OCI-LY3 (cell line): ENCODE measurements around the gene CREB3L1.

ENCODE experiments used
- H2AFZ ChIP-seq: fragments of 200-600, 300-600 bp; shearing (Covaris generic); 2 replicates; pipeline ENCODE4 v1.6.0; 2014; ENCODE audit warnings: antibody characterized with exemption, low read depth, low read length
- H3K27ac ChIP-seq: fragments of 200-600, 300-600 bp; sonication (generic); 2 replicates; pipeline ENCODE4 v1.5.1; 2014; ENCODE audit warnings: mild to moderate bottlenecking, low read length, moderate library complexity, mixed read lengths
- H3K27me3 ChIP-seq: fragments of 200-600, 300-600 bp; sonication (generic); 2 replicates; pipeline ENCODE4 v1.6.1; 2014; ENCODE audit warnings: low read depth, low read length, mixed read lengths
- H3K36me3 ChIP-seq: fragments of 200-600, 300-600 bp; sonication (generic); replicated peaks from 2 replicates; pipeline ENCODE3; 2014; ENCODE audit warnings: low read depth, low read length, mixed read lengths
- H3K4me1 ChIP-seq: fragments of 300-600, 200-600 bp; sonication (generic); 2 replicates; pipeline ENCODE4 v1.6.1; 2014; ENCODE audit warnings: low read length, mixed read lengths
- H3K4me2 ChIP-seq: fragments of 200-600, 300-600 bp; sonication (generic); 2 replicates; pipeline ENCODE4 v1.6.1; 2014; ENCODE audit warnings: low read length, mixed read lengths
- H3K4me3 ChIP-seq: fragments of 300-600, 200-600 bp; sonication (generic); 2 replicates; pipeline ENCODE4 v1.5.1; 2014; ENCODE audit warnings: antibody characterized with exemption, mild to moderate bottlenecking, low read length, moderate library complexity
- H3K79me2 ChIP-seq: fragments of 300-600, 200-600 bp; shearing (Covaris generic); 2 replicates; pipeline ENCODE4 v1.6.1; 2014; ENCODE audit warnings: mild to moderate bottlenecking, low read length, mixed read lengths
- H3K9ac ChIP-seq: fragments of 300-600, 200-600 bp; shearing (Covaris generic); 2 replicates; pipeline ENCODE4 v1.6.0; 2014; ENCODE audit warnings: mild to moderate bottlenecking, low read length, moderate library complexity
- H3K9me3 ChIP-seq: fragments of 200-600, 300-600 bp; shearing (Covaris generic); 2 replicates; pipeline ENCODE4 v1.6.1; 2014; ENCODE audit warnings: low read length, mixed read lengths; ENCODE audit not compliant: insufficient read depth
- H4K20me1 ChIP-seq: fragments of 200-600, 300-600 bp; sonication (generic); 2 replicates; pipeline ENCODE4 v1.6.1; 2016; ENCODE audit warnings: low read length, mixed read lengths; ENCODE audit not compliant: insufficient read depth
- CTCF ChIP-seq: fragments of 200-600, 300-600 bp; sonication (generic); IDR thresholded peaks from 2 replicates; pipeline ENCODE4 v1.5.1; 2014; ENCODE audit warnings: antibody characterized with exemption, low read length, low read depth
- EZH2phosphoT487 ChIP-seq: fragments of 200-600 bp; shearing (Covaris generic); IDR thresholded peaks from 2 replicates; pipeline ENCODE4 v1.6.1; 2018; ENCODE audit warnings: antibody characterized with exemption, mixed run types, low read depth

Gene CREB3L1

DNA sequence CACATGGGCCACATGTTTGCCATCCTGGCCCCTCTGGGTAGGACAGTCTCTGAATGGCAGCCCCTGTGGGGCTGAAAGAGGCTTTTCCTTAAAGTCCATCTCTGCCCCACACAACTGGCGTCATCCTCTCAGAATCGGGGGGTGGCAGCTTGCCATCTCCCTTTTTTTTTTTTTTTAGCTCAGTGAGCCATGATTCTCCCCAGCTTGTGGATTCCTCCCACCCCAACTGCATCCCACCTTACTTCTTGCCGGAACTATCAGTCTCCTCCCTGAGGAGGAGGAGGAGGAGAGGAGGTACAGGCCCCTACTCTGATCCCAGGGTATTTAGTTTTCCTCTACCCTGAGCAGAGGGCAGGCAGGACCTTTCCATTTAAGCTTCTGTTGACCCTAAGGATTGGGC, 73.2 kb downstream of the CREB3L1 start:
- Histone ChIP-seq H3K4me2 (no peak overlapping the region), H4K20me1 (peaks cover 9% of the 10 kb centered on the region; the same call in 1 of the 2 replicates), H3K79me2 (peaks cover 69% of the 10 kb centered on the region), H3K36me3 (peaks cover 3% of the 10 kb centered on the region), H2AFZ (no peak overlapping the region), H3K4me1 (peaks cover 25% of the 10 kb centered on the region), H3K27ac (no peak overlapping the region), H3K4me3 (no peak overlapping the region), H3K27me3 (peaks cover 4% of the 10 kb centered on the region; the same call in 1 of the 2 replicates), H3K9me3 (no peaks in the 10 kb centered on the region), H3K9ac (no peak overlapping the region)
- TF ChIP-seq CTCF = no peak
- TF ChIP-seq EZH2phosphoT487 = no peak

- H2AFZ ChIP-seq = no peak overlapping the region
- TF ChIP-seq CTCF (no peak), EZH2phosphoT487 (no peak)
- H3K4me3 ChIP-seq = no peak overlapping the region
- H3K27ac ChIP-seq = no peak overlapping the region
- H3K9ac ChIP-seq = no peak overlapping the region
- H3K4me2 ChIP-seq = no peak overlapping the region
- peaks cover 3% of the 10 kb centered on the region for H3K36me3 ChIP-seq
- H3K79me2 ChIP-seq = peaks cover 72% of the 10 kb centered on the region
- H4K20me1 ChIP-seq = peaks cover 9% of the 10 kb centered on the region; the same call in 1 of the 2 replicates
- H3K9me3 ChIP-seq = no peaks in the 10 kb centered on the region
- peaks cover 20% of the 10 kb centered on the region for H3K4me1 ChIP-seq
- peaks cover 4% of the 10 kb centered on the region; the same call in 1 of the 2 replicates for H3K27me3 ChIP-seq
Observed at GRCh38 chr11:46351148-46351547, 73.7 kb downstream of the CREB3L1 start.

DNA sequence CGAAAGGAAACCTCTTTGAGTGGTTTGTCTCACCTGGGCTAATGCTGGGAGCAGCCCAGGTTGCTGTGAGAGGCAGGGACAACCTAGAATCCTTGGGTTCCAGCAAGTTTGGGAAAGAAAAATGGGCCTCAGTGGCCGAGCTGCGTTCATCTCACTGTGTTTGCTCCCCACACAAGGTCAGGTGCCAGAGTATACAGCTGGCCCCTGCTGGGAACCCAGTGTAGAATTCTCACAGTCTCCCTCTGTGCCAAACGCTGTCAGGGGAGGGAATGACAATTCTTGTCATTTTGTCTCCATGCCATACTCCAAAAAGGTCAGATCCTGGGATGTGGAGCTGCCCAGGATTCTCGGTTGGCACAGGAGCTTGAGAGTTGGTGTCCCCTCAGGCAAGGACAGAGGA, 74.1 kb downstream of the CREB3L1 start:
- H3K27me3 ChIP-seq = peaks cover under 1% of the 10 kb centered on the region; the same call in 1 of the 2 replicates
- no peak overlapping the region for H3K27ac ChIP-seq
- peak overlapping the region; percentile 15; the same call in 1 of the 2 replicates for H3K4me2 ChIP-seq
- no peaks in the 10 kb centered on the region for H3K9me3 ChIP-seq
- H3K79me2 ChIP-seq = peaks cover 76% of the 10 kb centered on the region
- peaks cover 16% of the 10 kb centered on the region for H3K4me1 ChIP-seq
- TF ChIP-seq EZH2phosphoT487 (no peak), CTCF (no peak)
- H3K9ac ChIP-seq = no peak overlapping the region
- H2AFZ ChIP-seq = no peak overlapping the region
- peaks cover 6% of the 10 kb centered on the region for H3K36me3 ChIP-seq
- peaks cover 13% of the 10 kb centered on the region for H4K20me1 ChIP-seq
- no peak overlapping the region; the same call in 1 of the 2 replicates for H3K4me3 ChIP-seq

DNA sequence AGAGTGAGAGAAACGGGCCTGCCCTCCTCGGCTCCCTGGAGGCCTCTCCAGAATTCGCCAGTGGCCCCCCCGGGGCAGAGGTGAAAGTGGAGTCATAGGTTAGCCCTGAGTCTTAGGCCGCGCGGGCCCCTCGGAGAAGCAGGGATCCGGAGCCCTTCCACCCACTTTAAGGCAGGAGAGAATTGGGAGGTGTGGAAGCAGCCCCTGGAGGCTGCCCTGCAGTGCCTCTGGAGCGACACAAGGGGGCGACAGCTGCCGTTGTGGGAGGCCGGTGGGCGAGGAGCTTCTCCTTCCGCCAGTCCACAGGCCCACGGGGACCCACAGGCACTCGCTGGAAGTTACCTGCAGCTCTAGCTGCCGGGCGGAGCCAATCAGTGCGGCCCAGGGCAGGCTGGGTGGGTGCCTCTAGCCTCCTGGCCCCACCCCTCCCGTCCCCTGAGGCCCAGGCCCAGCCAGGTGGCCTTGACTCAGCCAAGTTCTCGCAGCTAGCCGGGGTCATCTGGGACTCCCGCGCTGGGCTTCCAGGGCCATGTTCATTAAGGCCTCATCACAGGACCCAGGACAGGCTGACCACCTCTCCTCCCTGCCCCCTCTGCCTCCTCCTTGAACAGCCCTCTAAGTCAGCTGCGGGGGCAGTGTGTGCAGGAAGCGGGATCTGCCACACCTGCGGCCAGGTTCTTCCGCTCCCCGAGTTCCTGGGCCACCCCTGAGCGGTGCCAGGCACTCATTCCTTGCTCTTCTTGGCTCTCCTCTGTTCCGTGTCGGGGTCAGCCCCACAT, 74.8 kb downstream of the CREB3L1 start:
- Histone ChIP-seq H3K36me3 (peaks cover 6% of the 10 kb centered on the region), H3K4me1 (peaks cover 12% of the 10 kb centered on the region), H3K4me3 (peak overlapping the region; percentile 14), H3K9me3 (no peaks in the 10 kb centered on the region), H4K20me1 (peaks cover 16% of the 10 kb centered on the region), H3K27me3 (no peaks in the 10 kb centered on the region), H3K79me2 (peaks cover 82% of the 10 kb centered on the region), H3K9ac (no peak overlapping the region), H2AFZ (no peak overlapping the region), H3K4me2 (peak overlapping the region; percentile 15; the same call in 1 of the 2 replicates), H3K27ac (no peak overlapping the region)
- TF ChIP-seq EZH2phosphoT487 (no peak), CTCF (peak; percentile 77)
